HG02571 (cell line): Measurements from ENCODE around the gene ENO3.

Experiments used
- ATAC-seq: cut with Tn5 transposase; IDR thresholded peaks from one replicate; pipeline ENCODE4 v1.9.1; 2021; ENCODE audit warnings: mild to moderate bottlenecking, moderate library complexity; ENCODE audit not compliant: unreplicated experiment

Gene ENO3

GRCh38 chr17:5003214-5003867, 52.4 kb downstream of the ENO3 start:
- ATAC-seq = no peak
